G401.6 (cell line): Measurements from ENCODE around the gene PXMP4.

Source experiments
- FAIRE-seq: peaks from 2 replicates; lab custom pipeline; 2012; peaks lifted over from hg19 to GRCh38; lab: Jason Lieb, UNC

The PXMP4 gene

DNA sequence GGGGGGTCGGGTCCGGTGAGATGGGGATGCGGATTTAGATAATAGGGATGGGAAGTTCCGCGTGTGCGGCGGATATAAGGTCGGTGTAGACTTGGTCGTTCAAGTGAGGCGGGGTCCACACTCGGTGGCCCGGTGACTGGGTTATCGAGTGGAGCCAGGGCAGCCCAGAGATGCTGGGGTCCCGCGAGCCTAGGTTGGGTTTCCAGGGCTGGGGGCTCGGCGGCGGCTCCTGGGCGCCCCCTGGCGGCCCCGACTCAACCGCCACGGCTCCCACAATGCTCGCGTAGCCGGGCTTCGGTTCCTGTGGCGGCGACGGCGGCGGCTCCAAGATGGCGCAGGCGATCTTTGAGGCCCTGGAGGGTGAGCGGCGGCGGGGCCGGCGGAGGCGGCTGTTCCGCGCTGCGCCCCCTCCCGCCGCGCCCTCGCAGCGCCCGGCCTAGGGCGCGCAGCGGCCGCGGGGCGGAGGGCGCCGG lies 11.6 kb upstream of the PXMP4 start, which contains the start of gene ZNF341:
ZNF341 (plus strand) TSS at position 304 of the 473 bp plus-strand sequence; CDS start at position 330, 26 bp downstream.
- no peak for FAIRE-seq

GRCh38 chr20:33730946-33731692 lies 11.0 kb upstream of the PXMP4 start:
- no peak for FAIRE-seq

DNA sequence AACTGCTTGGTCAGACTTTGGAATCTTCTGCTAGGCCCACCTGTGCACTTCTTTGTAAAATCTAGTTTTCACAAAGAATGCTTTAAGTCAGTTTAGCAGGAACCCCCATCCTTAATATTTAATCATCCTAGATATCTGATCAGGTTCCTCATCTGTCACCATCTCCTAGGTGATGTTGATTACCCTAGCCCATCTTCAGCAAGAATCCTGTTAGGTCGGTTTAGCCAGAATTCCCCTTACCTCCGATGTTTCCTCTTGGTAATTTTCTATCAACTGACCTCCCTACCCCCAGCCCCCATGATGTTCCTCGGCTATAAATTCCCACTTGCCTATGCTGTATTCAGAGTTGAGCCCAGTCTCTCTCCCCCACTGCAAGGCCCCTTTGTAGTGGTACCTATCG lies 9.0 kb upstream of the PXMP4 start:
- no peak for FAIRE-seq

DNA sequence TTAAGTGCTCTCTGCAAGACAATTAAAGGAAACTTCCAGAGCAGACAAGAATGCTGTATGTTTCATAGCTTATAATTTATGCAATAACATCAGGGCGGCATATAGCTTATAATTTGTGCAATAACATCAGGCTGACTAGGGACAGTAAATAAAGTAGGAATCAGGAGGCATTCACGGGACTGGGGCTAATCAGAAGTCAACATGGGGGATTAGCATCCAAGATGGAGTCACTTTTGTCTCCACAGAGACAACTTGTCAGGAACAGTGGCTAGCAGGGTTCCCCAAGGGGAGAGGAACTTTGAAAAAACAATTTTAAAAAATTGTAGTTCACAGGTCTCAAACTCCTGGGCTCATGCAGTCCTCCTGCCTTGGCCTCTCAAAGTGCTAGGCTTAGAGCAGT lies 8.4 kb upstream of the PXMP4 start:
- FAIRE-seq: no peak

DNA sequence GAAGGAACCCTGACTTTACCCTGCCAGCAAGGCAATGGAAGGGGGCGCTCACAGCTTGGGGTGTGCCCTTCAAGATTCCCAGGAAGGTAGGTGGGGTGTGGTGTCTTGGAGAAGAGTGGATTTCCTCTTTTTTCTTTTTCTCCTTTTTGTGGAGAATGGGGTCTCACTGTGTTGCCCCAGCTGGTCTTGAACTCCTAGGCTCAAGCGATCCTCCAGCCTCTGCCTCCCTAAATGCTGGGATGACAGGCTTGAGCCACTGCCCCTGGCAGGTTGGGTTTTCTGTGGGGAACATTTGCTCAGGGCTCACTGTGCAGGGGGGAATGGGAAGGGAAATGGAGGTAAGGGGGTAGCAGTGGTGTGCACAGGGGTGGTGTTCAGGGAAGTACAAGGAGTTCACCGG lies 7.7 kb upstream of the PXMP4 start:
- FAIRE-seq: no peak

DNA sequence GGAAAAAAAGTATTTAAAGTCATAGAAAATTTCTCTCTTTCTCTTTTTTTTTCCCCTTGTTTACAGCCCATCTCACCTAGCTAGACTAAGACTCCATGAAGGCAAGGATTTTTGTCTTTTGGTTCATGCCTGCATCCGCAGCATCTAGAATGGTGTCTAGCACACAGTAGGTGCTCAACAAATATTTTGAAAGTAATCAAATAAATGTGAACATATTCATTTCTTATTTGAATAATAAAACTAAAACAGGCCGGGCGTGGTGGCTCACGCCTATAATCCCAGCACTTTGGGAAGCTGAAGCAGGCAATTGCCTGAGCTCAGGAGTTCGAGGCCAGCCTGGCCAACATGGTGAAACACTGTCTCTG lies 7.0 kb upstream of the PXMP4 start:
- no peak for FAIRE-seq

DNA sequence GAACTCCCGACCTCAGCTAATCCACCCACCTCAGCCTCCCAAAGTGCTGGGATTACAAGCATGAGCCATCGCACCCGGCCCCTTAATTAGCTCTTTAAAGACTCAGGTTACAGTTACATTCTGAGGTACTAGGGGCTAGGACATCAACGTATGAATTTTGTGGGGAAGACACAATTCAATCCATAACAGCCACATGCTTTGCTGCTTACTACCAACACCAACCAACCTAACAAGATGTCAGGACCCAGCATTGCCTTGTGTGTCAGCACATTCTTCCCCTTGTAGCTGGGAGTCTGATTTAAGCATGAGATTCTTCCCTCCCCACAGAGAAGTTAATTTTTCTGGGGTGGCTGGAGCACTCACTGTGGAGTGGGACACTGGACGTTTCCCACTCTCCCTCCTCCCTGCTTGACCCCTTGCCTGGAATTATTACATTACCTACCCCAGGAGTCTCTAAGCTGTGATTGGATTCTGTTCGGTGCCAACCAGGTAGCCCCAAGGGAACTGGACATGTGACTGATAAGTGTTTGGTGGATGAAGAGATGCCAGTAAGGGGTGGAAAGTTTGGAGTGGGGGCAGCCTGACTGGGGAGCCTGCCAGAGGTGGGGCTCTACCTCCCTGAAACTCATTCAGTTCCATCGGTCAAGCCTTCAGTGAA lies 5.6 kb upstream of the PXMP4 start:
- no peak for FAIRE-seq

DNA sequence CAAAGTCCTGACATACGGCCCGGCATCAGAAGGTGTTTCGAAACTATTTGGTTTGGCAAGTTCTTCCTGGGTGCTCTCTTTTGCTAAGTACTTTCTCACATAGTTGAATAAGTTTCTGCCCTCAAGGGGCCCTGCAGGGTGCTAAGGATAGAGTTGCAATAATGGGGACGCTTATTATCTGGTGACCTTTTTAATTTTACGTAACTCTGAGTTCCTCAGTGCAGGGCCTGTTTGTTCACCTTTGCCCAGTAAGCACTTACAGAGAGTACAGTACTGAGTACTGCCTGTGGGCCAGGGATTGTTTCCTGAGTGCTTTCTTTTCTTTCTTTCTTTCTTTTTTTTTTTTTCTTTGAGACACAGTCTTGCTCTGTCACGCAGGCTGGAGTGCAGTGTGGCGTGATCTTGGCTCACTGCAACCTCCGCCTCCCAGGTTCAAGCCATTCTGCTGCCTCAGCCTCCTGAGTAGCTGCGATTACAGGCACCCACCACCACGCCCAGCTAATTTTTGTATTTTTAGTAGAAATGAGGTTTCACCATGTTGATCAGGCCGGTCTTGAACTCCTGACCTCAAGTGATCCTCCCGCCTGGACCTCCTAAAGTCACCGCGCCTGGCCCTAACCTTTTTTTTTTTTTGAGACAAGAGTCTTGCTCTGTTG lies 4.5 kb upstream of the PXMP4 start:
- no peak for FAIRE-seq

DNA sequence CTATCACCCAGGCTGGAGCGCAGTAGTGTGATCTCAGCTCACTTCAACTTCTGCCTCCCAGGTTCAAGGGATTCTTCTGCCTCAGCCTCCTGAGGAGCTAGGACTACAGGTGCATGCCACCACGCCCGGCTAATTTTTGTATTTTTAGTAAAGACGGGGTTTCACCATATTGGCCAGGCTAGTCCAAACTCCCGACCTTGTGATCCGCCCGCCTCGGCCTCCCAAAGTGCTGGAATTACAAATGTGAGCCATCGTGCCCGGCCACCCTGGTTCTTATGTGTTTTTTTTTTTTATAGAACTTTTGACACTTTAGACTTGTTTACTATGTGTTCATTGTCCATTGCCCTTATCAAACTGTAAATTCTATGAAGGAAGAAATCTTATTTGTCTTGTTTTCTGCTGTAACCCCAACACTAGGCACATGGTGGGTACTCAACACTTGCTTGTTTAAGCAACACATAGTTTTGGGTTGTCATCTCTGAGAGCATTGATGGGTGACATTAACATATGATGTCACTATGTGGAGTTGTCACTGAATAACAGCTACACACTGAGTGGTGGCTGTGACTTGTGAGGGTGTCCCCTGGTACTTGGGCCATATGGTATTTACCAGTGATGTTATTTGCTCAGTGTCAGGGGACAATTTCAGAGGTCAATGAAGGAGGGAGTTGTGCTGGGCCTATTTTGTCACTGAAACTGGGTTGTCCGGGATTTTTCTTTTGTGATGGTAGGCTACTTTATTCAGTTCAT lies 1.5 kb upstream of the PXMP4 start:
- FAIRE-seq: no peak

- FAIRE-seq: no peak
These were observed 677 bp downstream of the PXMP4 start for GRCh38 chr20:33719277-33719988.

- no peak for FAIRE-seq
These were observed 3.6 kb downstream of the PXMP4 start for GRCh38 chr20:33716498-33716897.

DNA sequence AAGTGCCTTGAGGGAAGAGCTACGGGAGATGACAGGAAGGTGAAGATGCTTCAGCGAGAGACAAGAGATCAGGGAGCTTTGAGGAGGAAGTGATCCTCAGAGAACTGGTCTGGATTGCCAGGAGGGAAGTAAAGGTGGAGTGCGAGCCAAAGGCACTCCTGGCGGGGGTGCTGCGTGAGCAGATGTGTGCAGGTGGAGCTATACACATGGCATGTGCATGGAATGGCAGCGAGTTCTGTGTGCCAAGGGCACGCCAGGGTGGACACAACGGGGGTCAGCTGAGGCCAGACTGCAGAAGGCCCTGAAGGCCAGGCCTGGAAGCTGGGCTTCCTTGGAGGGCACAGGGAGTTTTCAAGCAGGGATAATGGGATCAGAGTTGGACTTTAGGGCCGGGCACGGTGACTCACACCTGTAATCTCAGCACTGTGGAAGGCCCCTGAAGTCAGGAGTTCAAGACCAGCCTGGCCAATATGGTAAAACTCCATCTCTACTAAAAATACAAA lies 6.2 kb downstream of the PXMP4 start:
- FAIRE-seq: no peak

DNA sequence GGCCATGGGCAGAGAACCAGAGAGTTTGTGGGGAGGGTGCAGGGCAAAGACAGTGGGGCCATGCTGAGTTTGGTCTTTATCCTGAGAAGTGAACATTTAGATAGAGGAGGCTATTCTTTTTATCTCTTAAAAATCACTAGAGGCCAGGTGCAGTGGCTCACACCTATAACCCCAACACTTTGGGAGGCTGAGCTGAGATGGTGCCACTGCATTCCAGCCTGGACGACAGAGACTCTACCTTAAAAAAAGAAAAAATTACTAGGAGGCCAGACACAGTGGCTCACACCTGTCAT lies 8.7 kb downstream of the PXMP4 start:
- FAIRE-seq: no peak

DNA sequence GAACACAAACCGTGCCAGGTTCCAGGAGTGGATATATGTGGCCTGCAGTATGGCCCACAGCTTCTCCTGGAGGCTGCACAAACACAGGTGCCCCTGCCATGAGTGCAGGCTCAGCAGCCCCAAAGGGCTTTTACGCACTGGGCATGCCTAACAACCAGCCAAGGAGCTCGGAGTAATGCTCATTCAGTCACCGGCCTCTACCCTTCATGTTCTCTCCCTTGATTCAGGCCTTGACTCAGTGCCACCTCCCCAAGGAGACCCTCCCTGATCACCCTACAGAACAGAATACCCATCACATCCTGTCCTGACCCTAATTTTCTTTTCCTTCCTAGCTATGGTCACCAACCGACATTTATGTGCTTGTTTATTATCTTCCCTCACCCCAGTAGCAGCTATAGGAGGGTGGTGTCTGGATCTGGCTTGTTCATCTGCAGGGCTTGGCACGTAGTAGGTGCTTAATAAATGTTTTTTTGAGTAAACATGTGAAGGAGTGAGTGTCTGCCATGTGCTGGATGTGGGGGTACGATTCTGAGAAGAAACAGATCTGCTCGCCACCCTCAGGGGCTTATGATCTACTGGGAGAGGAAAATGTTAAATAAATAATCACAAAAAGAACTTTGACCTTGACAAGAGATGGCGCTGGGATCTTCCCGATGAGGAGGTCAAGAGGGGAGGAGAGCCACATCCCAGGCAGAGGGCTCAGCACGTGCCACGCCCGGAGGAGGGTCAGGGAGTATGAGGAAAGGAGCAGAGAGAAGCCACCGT lies 9.2 kb downstream of the PXMP4 start:
- no peak for FAIRE-seq

GRCh38 chr20:33709905-33710541 lies 10.1 kb downstream of the PXMP4 start:
- no peak for FAIRE-seq

- no peak for FAIRE-seq
These were observed 10.7 kb downstream of the PXMP4 start for GRCh38 chr20:33709398-33709797.

- FAIRE-seq: no peak
These were observed 12.4 kb downstream of the PXMP4 start for GRCh38 chr20:33707668-33708067.

DNA sequence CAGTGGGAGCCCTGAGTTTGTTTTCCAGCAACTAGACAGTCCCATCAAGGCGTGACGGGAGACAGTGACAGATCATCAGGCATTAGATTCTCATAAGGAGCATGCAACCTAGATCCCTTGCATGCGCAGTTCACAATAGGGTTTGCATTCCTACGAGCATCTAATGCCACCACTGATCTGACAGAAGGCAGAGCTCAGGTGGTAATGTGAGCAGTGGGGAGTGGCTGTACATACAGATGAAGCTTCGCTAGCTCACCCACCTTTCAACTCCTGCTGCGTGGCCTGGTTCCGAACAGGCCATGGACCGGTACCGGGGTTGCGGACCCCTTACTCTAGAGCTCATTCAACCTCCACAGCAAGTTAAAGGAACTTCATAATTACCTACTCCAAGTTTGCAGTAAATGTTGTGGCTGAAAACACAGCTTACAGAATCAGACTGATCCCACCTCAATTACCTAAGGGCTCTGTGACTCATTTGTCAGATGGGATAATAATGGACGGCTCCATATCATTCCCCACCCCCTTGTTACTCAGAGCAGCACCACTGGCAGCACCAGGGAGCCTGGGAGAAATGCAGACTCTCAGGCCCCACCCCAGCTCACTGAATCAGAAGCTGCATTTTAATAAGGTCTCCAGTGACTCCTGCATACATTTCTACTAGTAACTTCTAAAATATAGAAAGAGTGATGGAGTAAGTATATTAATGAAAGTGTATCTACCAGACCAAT lies 15.7 kb downstream of the PXMP4 start:
- no peak for FAIRE-seq

- no peak for FAIRE-seq
These were observed 16.5 kb downstream of the PXMP4 start for GRCh38 chr20:33703498-33704137.

DNA sequence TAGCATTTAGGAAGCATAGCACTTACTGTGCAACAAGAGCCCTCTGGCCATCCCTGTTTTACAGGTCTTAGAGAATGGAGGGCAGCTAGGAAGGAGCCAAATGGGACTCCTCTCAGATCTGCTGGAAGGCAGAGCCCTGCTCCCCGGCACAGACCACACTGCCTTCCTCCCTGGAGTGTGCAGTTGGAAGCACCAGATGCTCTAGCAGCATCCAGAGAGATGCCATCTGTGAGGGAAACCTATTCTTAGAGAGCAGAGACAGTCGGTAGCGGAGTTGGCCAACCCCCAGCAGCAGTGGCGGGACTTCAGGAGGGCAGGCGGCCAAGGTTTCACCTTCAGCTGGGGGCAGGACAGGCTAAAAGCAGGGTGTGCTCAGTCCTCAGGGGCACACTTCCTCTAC lies 17.2 kb downstream of the PXMP4 start:
- FAIRE-seq: no peak
